Fibroblast of skin of scalp (primary cell): ENCODE data around the gene ZNF630.
A peak's percentile ranks its signal among the peaks of the same experiment; 100 is the strongest.
"Not testable (repeated sequence)": the region's sequence is repeated elsewhere in the genome, so short reads cannot be mapped to it uniquely, and the experiment has no call there.

ENCODE experiments used
- DNase-seq: peaks from one replicate; pipeline ENCODE4 v3.0.0-alpha.2; 2013

Gene ZNF630

DNA sequence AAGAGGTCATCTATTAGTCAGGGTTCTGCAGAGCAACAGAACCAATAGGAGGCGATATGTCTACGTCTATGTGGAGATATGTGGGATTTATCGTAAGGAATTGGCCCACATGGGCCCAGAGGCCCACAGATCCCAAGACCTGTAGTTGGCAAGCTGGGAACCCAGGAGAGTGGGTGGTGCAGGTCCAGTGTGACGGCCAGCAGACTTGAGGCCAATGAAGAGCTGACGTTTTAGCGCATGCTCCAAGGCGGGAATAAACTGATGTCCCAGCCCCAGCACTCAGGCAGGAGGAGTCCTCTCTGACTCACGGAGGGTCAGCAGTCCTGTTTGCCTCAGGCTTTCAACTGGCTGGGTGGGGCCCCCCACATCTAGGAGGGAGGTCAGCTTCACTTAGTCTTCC, 43.3 kb downstream of the ZNF630 start:
- no peak for DNase-seq

GRCh38 chrX:48027545-48027944, 43.9 kb downstream of the ZNF630 start:
- not testable (repeated sequence) for DNase-seq

DNA sequence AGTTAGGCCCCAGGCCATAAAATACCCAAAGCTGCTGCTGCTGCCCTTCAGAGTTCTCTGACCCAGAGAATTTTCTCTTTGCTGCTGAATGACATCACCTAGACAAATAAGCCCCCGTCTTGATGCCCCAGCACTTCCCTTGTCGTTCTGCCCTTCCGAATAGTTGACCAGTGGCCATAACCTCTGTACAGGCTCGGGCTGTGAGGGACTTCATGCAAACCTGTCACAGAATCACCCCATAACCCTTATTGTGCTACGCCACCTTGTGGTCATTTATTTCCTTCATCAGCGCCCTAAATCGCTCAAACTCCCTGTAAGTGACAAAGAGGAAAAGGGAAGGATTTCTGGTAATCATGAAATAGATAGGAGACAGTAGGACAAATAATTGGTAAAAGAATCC, 45.9 kb downstream of the ZNF630 start:
- DNase-seq = peak; percentile 57

GRCh38 chrX:48022738-48023137, 48.7 kb downstream of the ZNF630 start:
- no peak for DNase-seq

GRCh38 chrX:48022100-48022499, 49.3 kb downstream of the ZNF630 start:
- DNase-seq = no peak

DNA sequence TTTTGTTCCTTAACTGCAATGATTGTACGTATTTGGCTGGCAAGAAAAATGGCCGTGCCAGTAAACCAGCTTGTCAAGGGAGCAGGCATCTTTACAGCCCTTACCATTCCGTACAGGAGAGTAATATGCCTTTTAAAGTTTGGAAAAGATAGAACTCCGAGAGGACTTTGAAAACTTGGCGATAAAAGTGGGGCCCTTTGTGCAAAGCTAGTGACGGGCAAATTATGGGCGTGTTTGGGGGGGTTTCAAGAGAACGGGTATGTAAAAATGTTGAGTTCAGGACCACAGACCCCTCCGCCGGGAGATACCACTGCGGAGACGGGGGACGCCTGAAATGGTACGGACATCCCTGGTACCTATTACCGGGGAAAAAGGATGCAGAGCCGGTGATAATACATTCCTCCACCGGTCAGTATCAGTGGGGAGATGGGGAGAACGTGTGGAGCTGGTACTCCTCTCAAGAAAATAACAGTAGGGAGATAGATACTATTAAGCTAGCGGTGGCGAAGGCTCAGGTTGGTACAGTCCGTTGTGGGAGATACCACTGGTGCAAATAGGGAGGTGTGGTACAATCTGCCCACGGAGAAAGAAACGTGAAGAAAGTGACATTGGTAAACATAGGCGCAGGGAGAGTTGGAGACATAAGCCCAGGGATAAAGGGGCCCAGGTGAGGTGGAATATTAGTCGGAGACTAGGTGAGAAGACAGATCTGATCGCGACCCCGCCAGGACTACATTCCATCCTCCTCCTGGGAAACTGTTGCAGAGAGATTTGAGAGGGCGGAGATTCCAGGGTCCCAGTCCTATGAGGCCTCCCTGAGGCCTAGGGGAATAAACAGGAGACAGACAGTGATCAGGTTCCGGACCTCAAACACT, 50.2 kb downstream of the ZNF630 start:
- peak; percentile 86 for DNase-seq

DNA sequence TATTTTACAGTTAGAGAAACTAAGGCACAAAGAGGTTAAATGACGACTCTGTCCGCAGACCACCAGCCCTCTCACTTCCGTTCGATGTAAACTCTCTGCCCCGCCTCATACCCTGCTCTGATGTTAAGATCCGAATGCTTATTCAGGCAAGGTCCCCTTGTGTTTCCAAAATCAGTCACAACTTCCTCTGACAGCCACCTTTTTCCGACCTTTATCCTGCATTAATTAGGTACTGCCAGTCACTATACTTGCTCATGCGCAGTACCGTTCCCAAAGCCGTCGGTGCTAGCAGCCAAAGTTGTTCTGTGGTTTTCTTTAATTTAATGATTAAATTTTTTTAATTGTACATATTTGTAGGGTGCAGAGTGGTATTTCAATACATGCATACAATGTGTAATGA, 51.0 kb downstream of the ZNF630 start:
- DNase-seq = not testable (repeated sequence)

GRCh38 chrX:48019892-48020291, 51.5 kb downstream of the ZNF630 start:
- not testable (repeated sequence) for DNase-seq

DNA sequence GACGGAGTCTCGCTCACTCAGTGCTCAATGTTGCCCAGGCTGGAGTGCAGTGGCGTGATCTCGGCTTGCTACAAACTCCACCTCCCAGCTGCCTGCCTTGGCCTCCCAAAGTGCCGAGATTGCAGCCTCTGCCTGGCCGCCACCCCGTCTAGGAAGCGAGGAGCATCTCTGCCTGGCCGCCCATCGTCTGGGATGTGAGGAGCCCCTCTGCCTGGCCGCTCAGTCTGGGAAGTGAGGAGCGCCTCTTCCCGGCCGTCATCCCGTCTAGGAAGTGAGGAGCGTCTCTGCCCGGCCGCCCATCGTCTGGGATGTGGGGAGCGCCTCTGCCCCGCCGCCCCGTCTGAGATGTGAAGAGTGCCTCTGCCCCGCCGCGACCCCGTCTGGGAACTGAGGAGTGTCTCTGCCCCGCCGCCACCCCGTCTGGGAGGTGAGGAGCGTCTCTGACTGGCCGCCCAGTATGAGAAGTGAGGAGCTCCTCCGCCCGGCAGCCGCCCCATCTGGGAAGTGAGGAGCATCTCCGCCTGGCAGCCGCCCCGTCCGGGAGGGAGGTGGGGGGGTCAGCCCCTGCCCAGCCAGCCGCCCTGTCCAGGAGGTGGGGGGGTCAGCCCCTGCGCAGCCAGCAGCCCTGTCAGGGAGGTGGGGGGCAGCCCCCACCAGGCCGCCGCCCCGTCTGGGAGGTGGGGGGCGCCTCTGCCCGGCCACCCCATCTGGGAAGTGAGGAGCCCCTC, 54.7 kb downstream of the ZNF630 start:
- DNase-seq = not testable (repeated sequence)

DNA sequence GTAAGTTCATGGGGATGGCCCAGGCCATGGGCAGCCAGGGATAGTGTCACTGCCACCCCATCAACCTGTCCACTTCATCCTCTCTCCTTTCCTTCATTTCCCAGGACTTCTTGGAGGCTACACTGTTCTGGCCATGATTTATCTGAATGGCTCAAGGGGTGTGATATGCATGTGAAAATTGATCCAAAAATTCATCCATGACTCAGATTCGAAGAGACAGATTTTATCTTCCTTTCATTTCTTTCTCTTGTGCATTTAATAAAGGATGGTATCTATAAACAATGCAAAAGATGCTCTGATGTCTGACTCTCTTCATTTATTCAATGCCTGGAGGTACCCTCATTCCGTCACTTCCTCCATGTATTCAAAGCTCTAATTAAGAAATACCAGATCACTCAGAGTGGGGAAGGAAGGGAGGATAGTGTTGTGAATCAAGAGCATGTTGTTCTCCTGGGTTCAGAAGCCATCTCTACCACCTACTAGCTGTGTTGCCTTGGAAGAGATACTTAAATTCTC, 61.9 kb downstream of the ZNF630 start:
- not testable (repeated sequence) for DNase-seq
